ENCODE results near the gene PLEKHG5.

Gene PLEKHG5

DNA sequence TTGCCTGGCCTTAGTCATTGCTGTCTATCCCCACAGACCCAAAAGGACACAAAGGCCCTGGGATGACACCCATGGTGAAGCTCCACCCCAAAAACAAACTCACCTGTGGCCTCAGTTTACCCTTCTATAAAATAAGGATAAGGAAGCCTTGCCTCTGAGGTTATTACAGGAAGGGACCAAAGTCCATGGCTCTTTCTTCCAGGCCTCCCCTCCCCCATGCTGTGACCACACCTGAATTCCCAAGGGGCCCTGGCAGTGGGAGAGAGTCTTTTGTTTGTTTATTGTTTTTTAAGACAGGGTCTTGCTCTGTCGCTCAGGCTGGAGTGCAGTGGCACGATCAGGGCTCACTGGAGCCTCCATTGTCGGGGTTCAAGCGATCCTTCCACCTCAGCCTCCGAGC lies 15.0 kb downstream of the PLEKHG5 start:
- DNase-seq (ENCODE audit: low read depth, low spot score) = no peak

DNA sequence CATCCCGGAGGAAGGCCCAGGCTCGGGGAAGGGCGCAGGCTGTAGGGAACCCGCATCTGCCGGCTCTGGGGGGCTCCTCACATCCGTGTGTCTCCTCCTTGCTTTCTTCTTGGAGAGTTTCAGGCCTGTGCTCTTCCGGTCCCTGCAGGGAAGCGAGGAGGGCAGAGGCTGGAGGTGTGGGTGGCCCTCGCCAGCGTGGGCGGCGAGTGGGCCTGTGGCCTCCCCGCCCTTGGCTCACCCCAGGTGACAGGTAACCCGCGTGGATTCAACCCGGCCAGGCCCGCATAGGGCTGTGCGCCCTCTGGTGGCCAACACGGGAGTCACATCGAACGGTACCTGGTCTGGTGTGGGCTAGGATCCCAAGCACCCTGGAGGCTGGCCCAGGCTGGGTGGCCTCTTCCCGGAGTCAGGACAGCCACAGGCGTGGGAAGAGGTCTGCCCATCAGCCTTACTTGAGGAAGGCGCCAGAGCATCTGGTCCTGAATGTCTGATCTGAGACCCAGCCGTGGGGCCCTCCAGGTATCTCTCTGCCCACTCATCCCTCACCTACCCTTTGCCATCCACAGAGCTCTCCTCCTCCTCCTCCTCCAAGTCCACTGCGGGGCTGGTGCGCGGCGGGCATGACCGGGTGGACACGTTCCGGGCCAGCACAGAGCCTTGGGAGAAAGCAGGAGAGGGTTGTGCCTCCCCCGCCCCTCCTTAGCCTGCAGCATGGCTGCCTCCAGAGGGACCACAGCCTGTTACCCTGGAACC lies 15.9 kb downstream of the PLEKHG5 start:
- DNase-seq (ENCODE audit: low read depth, low spot score) = peak; percentile 64

DNA sequence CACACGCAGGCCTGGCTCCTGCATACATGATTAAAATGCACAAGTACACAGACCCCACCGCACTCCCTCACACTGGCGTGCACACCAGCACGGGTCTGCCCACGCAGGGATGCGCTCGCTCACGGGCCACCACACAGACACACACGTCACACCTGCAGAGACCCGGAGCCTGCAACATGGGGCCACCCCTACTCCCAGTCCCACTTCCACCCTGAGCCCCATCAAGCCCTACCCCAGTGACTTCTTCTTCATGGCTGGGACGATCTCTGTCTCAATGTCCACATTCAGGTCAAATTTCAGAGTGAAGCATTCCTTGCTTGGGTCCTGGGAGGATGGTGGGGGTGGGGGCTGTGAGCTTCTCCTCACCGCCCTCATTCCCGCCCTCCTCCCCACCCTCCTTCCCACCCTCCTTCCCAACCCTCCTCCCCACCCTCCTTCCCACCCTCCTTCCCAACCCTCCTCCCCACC lies 16.6 kb downstream of the PLEKHG5 start:
- no peak for DNase-seq (ENCODE audit: low read depth, low spot score)

DNA sequence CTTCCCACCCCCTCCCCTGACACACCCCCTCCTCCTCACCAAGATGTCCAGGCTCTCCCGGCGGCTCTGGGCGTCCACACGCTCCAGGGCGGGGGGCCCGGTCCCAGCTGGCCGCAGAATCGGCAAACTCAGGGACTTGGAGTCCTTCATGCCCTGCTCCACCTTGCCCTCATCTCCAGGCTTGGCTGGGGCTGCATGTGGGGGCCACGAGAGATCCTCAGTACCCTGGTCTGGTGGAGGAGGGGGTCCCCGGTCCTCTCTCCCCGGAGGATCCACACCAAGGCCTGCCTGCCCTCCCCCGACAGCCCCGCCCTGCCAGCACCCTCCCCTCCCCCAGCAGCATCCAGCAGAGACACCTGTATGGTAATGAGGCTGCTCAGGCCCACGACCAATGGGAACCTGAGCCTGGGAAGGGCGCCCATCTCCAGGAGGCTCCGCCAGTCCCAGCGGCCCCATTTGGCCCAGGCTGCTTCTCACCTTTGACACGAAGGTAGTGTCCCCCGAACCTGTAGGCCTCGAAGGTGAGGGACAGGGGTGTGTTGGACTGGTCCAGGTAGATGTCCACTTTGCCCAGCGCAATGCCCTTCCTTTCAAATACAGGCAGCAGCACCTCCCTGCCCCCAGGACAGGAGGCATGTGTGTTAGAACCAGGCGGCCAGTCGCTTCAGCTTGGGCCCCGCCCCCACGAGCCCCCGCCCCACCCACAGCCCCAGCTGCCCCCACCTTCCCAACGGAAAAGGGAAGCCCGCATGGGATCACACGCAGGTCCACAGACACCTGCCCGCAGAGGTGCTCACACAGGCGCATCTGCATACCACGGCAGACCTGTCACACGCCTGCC lies 17.3 kb downstream of the PLEKHG5 start:
- DNase-seq (ENCODE audit: low read depth, low spot score) = no peak

DNA sequence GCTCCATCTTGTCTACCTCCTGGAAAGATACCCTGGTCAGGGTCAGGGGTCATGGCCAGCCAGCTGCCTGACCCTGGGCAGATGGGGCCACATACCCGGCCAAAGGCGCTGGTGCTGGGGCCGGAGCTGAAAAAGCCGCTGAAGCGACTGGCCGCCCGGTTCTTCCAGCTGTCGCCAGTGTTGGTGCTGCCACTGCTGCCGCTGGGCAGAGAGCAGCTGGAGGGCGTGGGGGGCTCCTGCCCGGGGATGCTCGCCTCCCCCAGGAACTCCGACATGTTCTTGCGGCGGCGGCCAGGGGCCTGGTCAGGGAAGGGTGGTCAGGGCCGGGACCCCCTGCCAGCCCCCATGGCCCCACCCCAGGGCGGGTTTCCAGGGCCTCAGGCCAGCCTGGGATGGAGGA lies 18.3 kb downstream of the PLEKHG5 start:
- no peak for DNase-seq (ENCODE audit: low read depth, low spot score)

DNA sequence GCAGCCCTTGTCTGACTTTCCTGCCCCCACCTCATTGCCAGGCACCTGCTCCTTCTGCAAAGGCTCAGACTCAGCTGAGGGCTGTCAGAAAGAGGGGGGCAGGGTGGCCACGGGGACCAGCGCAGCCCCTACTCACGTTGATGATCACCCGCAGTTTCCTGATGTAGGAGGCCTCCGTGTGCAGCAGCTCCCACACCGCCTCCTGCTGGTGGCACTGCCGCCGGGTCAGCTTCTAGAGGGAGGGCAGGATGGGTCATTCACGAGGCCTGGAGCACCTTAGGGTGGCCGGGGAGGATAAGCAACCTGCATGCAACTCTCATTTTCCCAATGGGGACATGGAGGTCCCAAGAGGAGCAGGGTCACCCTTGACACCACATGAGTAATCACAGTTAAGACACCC lies 19.1 kb downstream of the PLEKHG5 start:
- peak; percentile 57 for DNase-seq (ENCODE audit: low read depth, low spot score)

DNA sequence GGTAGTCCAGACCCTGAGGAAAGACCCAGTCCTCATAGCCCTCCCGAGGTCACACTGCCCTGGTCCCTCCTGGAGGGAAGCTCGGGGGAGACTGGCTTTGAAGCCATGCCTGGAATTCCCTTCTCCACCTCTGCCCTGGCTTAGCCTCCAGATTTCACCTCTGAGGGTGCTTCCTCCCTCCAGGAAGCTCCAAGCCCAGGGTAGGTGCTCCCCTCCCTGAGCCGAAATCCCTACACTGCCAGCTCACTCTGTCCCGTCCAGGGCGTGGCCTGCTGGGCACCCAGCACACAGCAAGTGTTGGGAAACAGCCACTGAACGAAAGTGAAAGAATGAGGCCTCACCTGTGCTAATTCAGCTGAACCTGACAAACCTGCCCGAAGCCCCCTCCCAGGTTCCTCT lies 19.5 kb downstream of the PLEKHG5 start:
- DNase-seq (ENCODE audit: low read depth, low spot score) = peak; percentile 55

DNA sequence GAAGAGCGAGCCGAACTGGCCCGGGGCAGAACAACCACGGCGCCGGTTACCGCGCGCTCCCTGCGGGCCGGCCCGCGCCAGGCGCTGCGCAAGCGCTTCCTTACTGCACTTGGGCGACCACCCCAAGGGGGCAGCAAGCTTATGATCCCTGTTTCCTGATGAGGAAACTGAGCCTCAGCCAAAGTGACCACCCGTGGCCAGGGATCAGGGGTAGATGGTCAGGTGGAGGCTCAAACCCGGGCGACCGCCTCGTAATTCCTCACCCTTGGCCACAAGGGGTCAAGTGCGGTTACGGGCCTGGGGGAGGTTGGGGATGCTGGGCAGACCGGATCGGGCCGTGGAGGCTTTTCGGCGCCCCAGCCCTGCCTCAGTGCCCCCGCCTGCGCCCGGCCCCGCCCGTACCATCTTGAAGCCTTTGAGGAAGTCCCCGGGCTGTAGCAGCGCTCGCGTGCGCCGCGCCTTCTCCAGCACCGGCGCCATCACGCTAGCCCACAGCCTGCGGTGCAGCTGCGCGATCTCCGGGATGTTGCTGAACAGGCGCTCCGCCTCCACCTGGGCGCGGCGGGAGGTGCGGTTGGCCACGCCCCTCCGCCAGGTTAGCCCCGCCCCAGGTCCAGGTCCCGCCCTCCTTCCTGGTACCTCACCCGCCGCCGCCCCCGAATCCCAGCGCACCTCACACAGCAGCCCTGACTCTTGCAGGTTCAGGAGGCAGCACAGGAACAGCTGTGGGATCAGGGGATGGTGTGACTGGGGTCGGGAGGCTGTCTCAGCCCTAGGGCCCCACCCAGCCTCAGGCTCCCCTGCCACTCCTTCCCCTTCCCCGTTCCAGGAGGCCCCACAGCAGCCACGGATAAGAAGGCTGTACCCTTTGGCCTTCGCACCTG lies 20.1 kb downstream of the PLEKHG5 start:
- peak; percentile 74 for DNase-seq (ENCODE audit: low read depth, low spot score)

DNA sequence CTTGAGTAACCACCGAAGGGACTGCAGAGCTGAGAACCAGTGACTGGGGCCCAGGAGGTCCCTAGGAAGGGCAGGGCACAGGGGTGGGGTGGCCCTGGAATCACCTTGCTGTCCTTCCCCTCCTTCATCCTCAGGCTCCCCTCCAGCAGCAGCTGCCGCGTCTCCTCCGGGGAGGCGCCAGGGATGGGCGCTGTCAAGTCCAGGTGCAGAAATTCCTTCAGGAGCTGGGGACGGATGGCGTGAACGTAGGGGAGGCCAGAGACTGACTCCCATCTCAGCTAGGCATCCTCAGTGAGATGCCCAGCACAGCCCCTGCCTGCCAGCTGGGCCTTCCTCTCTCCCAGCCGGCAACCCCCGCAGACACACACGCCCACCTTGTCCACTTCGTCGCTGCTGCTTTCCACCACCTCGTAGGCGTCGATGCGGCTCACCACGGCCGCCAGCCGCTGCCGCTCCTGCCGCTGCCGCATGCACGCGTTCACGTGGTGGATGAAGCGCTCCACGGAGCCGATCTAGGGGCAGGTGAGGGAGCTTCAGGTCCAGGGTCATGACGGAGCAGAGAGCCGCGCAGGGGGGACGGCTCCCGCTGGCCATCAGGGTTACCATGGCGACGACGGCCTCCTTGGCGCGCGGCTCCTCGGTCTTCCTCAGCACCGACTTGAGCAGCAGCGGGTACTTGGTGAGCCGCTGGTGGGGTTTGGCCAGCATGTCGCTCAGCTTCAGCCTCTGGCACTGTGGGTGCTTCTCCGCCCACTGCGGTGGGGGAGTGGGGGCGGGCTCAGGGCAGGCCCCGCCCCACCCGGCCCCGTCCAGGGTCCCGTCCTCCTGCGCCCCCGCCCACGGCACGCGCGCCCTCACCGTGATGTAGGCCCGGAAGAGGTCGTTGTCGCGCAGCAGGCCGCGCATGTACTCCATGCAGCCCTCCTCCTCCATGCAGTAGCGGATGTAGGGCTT lies 21.1 kb downstream of the PLEKHG5 start:
- peak; percentile 53 for DNase-seq (ENCODE audit: low read depth, low spot score)

DNA sequence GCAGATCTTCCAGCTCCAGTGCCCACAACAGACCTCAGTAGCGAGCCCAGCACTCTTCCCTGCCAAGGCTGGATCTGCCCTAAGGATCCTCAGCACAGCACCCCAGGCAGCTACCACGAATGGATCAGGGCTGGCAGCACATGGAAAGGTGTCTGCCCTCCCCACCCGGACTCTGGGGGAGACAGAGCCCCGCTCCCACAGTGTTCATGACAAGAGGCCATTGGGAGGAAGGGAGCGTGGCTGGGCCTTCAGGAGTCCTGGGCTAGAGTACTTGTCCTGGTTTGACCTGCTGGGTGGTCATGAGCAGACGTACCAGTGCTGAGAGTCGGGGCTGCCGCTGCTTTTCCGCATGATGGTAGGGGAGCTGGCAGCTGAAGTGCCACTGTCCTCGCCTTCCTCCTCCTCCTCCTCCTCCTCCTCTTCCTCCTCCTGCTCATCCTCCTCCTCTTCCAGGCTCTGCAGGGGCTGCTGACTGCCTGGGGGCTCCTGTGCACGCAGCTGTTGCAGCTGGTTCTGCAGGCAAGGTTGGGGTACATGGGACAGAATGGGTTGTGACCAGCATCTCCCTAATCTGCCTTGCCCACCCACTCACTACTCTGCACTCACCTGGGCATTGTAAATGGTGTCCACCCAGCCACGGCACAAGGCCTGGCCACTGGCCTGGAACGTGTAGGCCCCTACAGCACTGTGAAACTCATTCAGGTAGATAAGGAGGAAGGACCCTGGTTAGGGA lies 22.6 kb downstream of the PLEKHG5 start:
- DNase-seq (ENCODE audit: low read depth, low spot score) = no peak

DNA sequence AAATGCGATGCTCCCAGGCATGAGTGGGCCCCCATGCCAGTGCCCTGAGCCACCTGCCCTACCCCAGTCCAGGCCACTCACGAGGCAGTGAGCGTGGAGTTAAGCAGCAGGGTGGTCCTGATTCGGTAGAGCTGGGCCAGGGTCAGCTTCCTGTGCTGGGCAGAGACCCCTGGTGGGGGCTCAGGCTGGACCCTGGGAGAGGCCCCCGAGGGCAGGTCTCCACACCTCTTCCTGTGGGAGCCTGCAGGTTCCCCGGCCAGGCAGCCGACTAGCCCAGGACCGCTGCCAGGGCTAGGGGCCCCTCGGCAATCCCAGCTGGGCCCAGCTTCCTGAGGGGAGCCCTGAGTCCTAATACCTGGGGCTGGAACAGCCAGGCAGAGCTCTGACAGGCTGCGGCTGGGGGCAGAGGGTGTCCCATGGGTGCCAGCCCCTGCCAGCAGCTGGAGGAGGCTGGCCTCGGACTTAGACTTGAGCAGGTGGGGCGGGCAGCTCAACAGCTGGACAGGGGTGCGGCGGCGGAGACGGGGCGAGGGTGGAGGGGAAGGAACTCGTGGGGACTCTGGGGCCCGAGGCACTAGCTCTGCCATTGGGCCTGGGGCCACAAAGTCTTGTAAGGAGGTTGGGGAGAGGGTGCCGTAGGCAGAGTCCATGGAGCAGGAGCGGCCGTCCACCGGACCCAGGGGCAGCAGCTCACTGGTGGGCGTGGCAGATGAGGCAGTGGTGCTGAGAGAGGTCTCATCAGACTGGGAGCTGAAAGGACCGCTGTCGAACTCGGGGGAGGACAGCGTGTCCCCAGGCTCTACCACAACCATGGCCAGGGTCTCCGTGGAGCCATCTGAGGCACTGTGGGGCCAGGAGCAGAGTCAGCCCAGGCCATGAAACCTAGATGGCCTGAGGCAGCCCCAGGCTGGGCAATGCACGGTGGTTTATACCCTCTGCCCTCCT lies 23.5 kb downstream of the PLEKHG5 start:
- DNase-seq (ENCODE audit: low read depth, low spot score) = no peak

DNA sequence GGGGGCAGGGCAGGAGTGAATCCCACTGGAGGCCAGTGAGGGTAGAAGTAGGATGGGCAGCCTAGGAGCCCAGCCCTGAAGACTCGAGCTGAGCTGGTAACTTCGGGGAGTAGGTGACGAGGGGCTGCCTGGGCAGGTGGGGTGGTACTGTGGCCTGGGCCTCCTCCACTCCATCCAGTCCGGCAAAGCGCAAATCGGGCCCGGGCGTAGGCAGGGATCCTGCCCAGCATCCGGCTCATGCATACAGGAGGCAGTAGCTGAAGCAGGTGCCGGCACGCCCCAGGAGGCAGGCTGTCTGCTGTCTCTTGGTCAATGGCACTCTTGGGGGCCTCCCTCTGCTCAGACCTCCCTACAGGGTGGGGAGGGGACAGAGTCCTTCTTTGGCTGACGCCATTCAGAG lies 24.2 kb downstream of the PLEKHG5 start:
- no peak for DNase-seq (ENCODE audit: low read depth, low spot score)

DNA sequence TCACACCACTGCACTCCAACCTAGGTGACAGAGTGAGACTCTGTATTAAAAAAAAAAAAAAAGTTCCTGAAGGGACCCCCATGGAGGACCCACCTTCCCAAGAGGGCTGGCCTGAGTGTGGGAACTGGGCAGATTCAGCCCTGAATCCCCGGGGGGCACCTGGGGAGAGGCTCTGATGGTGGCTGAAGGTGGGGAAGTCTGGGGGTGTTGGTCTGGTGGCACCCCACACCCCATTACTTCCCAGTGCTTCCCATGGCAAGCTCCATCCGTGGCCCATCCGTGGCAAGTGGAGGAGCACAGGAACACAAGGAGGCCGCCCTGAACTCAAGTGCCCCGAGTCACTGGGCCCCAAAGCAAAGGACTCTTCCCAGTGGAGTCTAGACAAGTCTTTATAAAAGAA lies 24.7 kb downstream of the PLEKHG5 start:
- no peak for DNase-seq (ENCODE audit: low read depth, low spot score)

DNA sequence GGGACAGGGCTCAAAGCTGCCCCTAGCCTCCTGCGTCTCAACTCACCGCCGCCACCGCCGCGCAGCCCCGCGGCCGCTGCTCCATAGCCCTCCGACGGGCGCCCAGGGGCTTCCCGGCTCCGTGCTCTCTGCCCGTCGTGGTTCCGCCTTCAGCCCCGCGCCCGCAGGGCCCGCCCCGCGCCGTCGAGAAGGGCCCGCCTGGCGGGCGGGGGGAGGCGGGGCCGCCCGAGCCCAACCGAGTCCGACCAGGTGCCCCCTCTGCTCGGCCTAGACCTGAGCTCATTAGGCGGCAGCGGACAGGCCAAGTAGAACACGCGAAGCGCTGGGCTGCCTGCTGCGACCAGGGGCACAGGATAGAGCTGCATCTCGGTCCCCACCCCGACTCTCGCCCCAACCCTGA lies 25.4 kb downstream of the PLEKHG5 start, which contains the start of gene TNFRSF25:
Gene TNFRSF25 (minus strand): TSS at position 151 of the 400 bp plus-strand sequence. CDS start 66 bp downstream, at position 85.
- peak; percentile 55 for DNase-seq (ENCODE audit: low read depth, low spot score)

DNA sequence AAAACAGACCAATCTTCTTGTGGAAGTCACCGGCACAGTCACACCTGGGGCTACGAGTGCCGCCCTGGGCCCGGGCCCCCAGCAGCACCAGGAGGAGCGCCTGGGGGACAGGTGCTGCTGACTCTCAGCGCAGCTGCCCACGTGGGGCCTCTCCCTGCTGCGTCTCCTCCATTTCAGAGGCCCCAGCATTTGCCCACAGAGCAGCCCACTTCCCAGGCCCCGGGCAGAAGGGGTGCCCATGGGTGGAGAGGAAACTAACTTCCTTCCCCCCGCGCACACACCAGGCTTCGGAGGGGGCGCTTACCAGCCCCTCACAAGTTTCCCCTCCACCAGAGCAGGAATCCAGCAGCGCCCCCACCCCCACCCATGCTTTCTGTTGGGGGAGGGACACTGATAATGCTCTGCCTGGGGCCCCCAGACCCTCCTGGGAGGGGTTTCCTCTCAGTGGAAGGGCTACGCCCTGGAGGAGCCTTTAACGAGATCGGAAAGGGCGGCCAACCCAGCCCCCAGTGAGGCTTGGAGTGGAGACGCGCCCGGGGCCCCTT lies 25.9 kb downstream of the PLEKHG5 start:
- no peak for DNase-seq (ENCODE audit: low read depth, low spot score)

DNA sequence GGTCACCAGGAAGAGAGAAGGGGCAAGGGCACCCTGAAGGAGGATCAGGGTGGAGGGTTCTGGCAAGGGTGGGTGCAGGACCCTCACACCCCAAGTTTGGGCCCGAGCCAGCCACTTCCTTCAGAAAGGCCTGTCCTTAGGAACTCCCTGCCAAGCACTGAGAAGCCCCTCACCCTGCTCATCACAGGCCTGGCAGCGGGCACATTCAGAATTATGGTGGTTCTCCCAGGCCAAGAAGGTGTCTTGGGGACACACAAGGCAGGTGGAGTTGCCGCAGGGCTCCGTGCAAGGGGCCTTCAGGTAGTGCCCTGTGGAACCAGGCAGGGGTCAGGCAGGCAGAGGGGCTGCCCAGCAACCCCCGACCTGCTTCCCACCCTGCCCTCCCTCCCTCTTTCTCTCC lies 26.6 kb downstream of the PLEKHG5 start:
- no peak for DNase-seq (ENCODE audit: low read depth, low spot score)

DNA sequence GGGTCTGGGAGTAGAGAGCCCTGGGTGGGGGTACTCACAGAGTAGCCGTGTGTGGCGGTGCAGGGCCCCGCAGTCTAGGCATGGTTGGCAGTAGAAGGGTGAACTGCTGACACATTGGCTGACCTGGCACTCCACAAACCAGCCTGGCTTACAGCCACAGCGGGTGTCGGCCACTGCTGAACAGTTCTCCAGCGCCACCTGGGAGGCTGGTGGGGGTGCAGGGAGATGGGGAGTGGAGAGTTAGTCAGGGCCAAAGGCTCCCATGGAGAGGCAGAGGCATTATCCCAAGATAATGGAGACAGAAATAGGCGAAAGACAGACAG lies 27.0 kb downstream of the PLEKHG5 start:
- no peak for DNase-seq (ENCODE audit: low read depth, low spot score)

DNA sequence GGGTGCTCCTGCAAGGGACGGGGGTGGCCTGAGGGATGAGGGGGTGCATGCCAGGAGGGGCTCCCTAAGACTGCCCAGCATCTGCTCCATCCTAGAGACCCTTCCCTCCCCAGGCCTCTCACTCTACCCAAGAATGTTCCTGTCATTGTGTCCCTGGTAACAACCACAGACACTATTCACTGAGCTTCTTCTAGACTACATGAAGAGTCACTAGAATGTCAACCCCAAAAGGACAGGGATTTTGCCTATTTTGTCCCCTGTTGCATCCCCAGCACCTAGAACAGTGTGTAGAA lies 28.4 kb downstream of the PLEKHG5 start:
- no peak for DNase-seq (ENCODE audit: low read depth, low spot score)
